HepG2 (cell line): Measurements from ENCODE around the gene EPM2A. TPM values are rescaled to one million over a fixed set of nuclear protein-coding genes. Genes with fewer than 3 reads are reported as not detected.

ENCODE experiments used
- ATF6 ChIP-seq: sonication (generic); formaldehyde crosslinking; conservative IDR thresholded peaks from 2 replicates; pipeline ENCODE4 v1.4.0; 2020; ENCODE audit warnings: missing genetic modification reagents
- CEBPG ChIP-seq: IDR thresholded peaks from 2 replicates; pipeline ENCODE4 v1.6.1; 2016
- CSRNP2 ChIP-seq: sonication (generic); formaldehyde crosslinking; conservative IDR thresholded peaks from 2 replicates; pipeline ENCODE4 v1.8.0; 2022; ENCODE audit warnings: low read depth, missing genetic modification reagents
- ELF1 ChIP-seq: sonication (generic); formaldehyde crosslinking; IDR thresholded peaks from 2 replicates; pipeline ENCODE4 v1.4.0; 2020; ENCODE audit warnings: missing genetic modification reagents
- FOXC1 ChIP-seq: sonication (generic); formaldehyde crosslinking; IDR thresholded peaks from 2 replicates; pipeline ENCODE4 v1.8.0; 2022; ENCODE audit warnings: mild to moderate bottlenecking, missing genetic modification reagents, borderline replicate concordance
- KAT2B ChIP-seq: fragments of 150-350 bp; IDR thresholded peaks from 2 replicates; pipeline ENCODE4 v1.6.1; 2014; ENCODE audit warnings: low read depth, low read length, borderline replicate concordance
- KDM5B ChIP-seq: sonication (generic); formaldehyde crosslinking; IDR thresholded peaks from 2 replicates; pipeline ENCODE4 v1.4.0; 2020; ENCODE audit warnings: missing genetic modification reagents, mild to moderate bottlenecking, borderline replicate concordance
- NFATC3 ChIP-seq: sonication (generic); formaldehyde crosslinking; IDR thresholded peaks from 2 replicates; pipeline ENCODE4 v1.5.1; 2020; ENCODE audit warnings: mild to moderate bottlenecking, missing genetic modification reagents
- SIN3B ChIP-seq: fragments of 150-350 bp; IDR thresholded peaks from 2 replicates; pipeline ENCODE4 v1.6.1; 2014; ENCODE audit warnings: low read length
- TAF1 ChIP-seq: sonication (generic); formaldehyde crosslinking; IDR thresholded peaks from 2 replicates; pipeline ENCODE4 v1.4.0; 2020; ENCODE audit warnings: missing genetic modification reagents
- TAF15 ChIP-seq: fragments of 200-400 bp; formaldehyde crosslinking; IDR thresholded peaks from one replicate; pipeline ENCODE4 v1.6.1; 2018; ENCODE audit warnings: mild to moderate bottlenecking, low read depth, low read length; ENCODE audit not compliant: poor library complexity, severe bottlenecking
- TBP ChIP-seq: sonication (generic); formaldehyde crosslinking; IDR thresholded peaks from 2 replicates; pipeline ENCODE4 v1.5.0; 2020; ENCODE audit warnings: missing genetic modification reagents
- TOE1 ChIP-seq: sonication (generic); formaldehyde crosslinking; IDR thresholded peaks from 2 replicates; pipeline ENCODE4 v1.4.0; 2020; ENCODE audit warnings: mild to moderate bottlenecking, missing genetic modification reagents
- XRCC5 ChIP-seq: fragments of 200-400 bp; formaldehyde crosslinking; optimal IDR thresholded peaks from 2 replicates; pipeline ENCODE3; 2017; ENCODE audit warnings: mild to moderate bottlenecking, low read length
- ZFP41 ChIP-seq: sonication (generic); formaldehyde crosslinking; IDR thresholded peaks from 2 replicates; pipeline ENCODE4 v1.4.0; 2020; ENCODE audit warnings: mild to moderate bottlenecking, missing genetic modification reagents, borderline replicate concordance
- ZNF280B ChIP-seq: sonication (generic); formaldehyde crosslinking; IDR thresholded peaks from 2 replicates; pipeline ENCODE4 v1.5.0; 2020; ENCODE audit warnings: missing genetic modification reagents, mild to moderate bottlenecking, borderline replicate concordance
- ZNF557 ChIP-seq: sonication (generic); formaldehyde crosslinking; IDR thresholded peaks from 2 replicates; pipeline ENCODE4 v1.4.0; 2020; ENCODE audit warnings: missing genetic modification reagents
- polyA plus RNA-seq, 8 experiments: library from polyadenylated mRNA; depleted of rRNA in 3 of 8; stranded (reverse) in 7 of 8; unstranded in 1 of 8; fragments of >200 nt; fragmentation: Illumina TruSeq in 4 of 8; extraction: Trizol in 4 of 8; gene quantifications; 2 replicates each; pipeline versions ENCODE4 v1.2.1 to v1.2.3, GENCODE V29; 2011 to 2016; ENCODE audit warnings: low read depth in 4 of 8, missing spikeins in 1 of 8, mixed read lengths in 1 of 8; ENCODE audit not compliant: insufficient read depth in 1 of 8
- total RNA-seq, 5 experiments: library from RNA; depleted of rRNA; stranded (reverse); fragments of >200 nt; fragmentation: Illumina TruSeq; extraction: Trizol; gene quantifications; 2 replicates each; pipeline ENCODE4 v1.2.3, GENCODE V29; 2016; ENCODE audit warnings: low read depth in 1 of 5
- TF ChIP-seq, protein P1 (sequence below): sonication (generic); formaldehyde crosslinking; IDR thresholded peaks from 2 replicates; pipeline ENCODE4 v1.5.1; 2020; ENCODE audit warnings: missing genetic modification reagents, mild to moderate bottlenecking, borderline replicate concordance
- TF ChIP-seq, protein P2 (sequence below): conservative IDR thresholded peaks from 2 replicates; pipeline ENCODE4 v1.6.1; 2018; ENCODE audit warnings: missing genetic modification reagents

EPM2A gene
- total and polyA plus RNA-seq, 2 of the 13 experiments (the other 11 are each of a cell fraction or from before 2014, with no cell fraction given): 4.6 to 9.2 TPM

- TF ChIP-seq, protein P1, sequence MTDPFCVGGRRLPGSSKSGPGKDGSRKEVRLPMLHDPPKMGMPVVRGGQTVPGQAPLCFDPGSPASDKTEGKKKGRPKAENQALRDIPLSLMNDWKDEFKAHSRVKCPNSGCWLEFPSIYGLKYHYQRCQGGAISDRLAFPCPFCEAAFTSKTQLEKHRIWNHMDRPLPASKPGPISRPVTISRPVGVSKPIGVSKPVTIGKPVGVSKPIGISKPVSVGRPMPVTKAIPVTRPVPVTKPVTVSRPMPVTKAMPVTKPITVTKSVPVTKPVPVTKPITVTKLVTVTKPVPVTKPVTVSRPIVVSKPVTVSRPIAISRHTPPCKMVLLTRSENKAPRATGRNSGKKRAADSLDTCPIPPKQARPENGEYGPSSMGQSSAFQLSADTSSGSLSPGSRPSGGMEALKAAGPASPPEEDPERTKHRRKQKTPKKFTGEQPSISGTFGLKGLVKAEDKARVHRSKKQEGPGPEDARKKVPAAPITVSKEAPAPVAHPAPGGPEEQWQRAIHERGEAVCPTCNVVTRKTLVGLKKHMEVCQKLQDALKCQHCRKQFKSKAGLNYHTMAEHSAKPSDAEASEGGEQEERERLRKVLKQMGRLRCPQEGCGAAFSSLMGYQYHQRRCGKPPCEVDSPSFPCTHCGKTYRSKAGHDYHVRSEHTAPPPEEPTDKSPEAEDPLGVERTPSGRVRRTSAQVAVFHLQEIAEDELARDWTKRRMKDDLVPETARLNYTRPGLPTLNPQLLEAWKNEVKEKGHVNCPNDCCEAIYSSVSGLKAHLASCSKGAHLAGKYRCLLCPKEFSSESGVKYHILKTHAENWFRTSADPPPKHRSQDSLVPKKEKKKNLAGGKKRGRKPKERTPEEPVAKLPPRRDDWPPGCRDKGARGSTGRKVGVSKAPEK (CRISPR knock-in tag): no peak; the same call in 1 of the 2 replicates
- TF ChIP-seq TOE1 (CRISPR knock-in tag) (no peak), NFATC3 (CRISPR knock-in tag) (peak; percentile 93), KAT2B (no peak), CSRNP2 (CRISPR knock-in tag) (no peak; the same call in 1 of the 2 replicates), XRCC5 (peak; percentile 98), FOXC1 (peak; percentile 54; the same call in 1 of the 2 replicates), CEBPG (CRISPR knock-in tag) (peak; percentile 54), TAF1 (CRISPR knock-in tag) (peak; percentile 75), ATF6 (CRISPR knock-in tag) (no peak), TAF15 (no peak), ZNF280B (peak; percentile 97), ZNF557 (CRISPR knock-in tag) (peak; percentile 69; the same call in 1 of the 2 replicates), SIN3B (no peak; the same call in 1 of the 2 replicates), KDM5B (CRISPR knock-in tag) (peak; percentile 50; the same call in 1 of the 2 replicates), ZFP41 (CRISPR knock-in tag) (peak; percentile 86; the same call in 1 of the 2 replicates), ELF1 (CRISPR knock-in tag) (peak; percentile 74), TBP (CRISPR knock-in tag) (0 out of 2 replicates have a peak, but pooled peaks have one; percentile 15)
- TF ChIP-seq, protein P2, sequence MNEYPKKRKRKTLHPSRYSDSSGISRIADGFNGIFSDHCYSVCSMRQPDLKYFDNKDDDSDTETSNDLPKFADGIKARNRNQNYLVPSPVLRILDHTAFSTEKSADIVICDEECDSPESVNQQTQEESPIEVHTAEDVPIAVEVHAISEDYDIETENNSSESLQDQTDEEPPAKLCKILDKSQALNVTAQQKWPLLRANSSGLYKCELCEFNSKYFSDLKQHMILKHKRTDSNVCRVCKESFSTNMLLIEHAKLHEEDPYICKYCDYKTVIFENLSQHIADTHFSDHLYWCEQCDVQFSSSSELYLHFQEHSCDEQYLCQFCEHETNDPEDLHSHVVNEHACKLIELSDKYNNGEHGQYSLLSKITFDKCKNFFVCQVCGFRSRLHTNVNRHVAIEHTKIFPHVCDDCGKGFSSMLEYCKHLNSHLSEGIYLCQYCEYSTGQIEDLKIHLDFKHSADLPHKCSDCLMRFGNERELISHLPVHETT (CRISPR knock-in tag): peak; percentile 86
Measured at GRCh38 chr6:145734486-145735355, 599 bp downstream of the EPM2A start (continued).
